K562 treated with DMSO at 1 percent for 12 hours (cell line): ENCODE data around the gene ABR. TPM values are rescaled to one million over a fixed set of nuclear protein-coding genes. Genes with fewer than 3 reads are reported as not detected.

Experiments
- total RNA-seq: library from RNA; unstranded; fragments of 300-600 nt; gene quantifications from 2 replicates; pipeline ENCODE4 v1.2.3, GENCODE V29; 2022; ENCODE audit not compliant: insufficient read depth

The ABR gene
- total RNA-seq = 0.83 and 2.8 TPM in 2 replicates

GRCh38 chr17:1179818-1180742, at the start of gene ABR:
ABR (minus strand) TSS chr17:1179981; CDS start chr17:1179727, 254 bp downstream.

GRCh38 chr17:996554-997344, 183.0 kb downstream of the ABR start, which contains the start of gene TIMM22:
TIMM22 (plus strand) TSS chr17:997129; CDS start chr17:997143, 14 bp downstream.

GRCh38 chr17:979539-980405, 200.0 kb downstream of the ABR start, which contains the start of gene NXN:
NXN (minus strand) TSS chr17:979776.

Other genes starting within 250 kb of the ABR start
- 1.0 and 1.7 TPM in 2 replicates for gene NXN, start 200.2 kb downstream of the ABR start, total RNA-seq
- gene TIMM22, start 182.9 kb downstream of the ABR start, total RNA-seq = 5.3 and 7.5 TPM in 2 replicates
- not detected in 2 replicates for gene BHLHA9, start 90.5 kb upstream of the ABR start, total RNA-seq
- not detected in 2 replicates for gene TRARG1, start 99.7 kb upstream of the ABR start, total RNA-seq
- 149 and 227 TPM in 2 replicates for gene YWHAE, start 220.2 kb upstream of the ABR start, total RNA-seq